SU-DHL-6 (cell line): Measurements from ENCODE around the gene ECE2.

Experiments
- H2AFZ ChIP-seq: fragments of 200-600 bp; sonication (generic); 2 replicates; pipeline ENCODE4 v1.6.1; 2014; ENCODE audit warnings: low read depth, mild to moderate bottlenecking, moderate library complexity, mixed read lengths, antibody characterized with exemption, low read length; ENCODE audit not compliant: severe bottlenecking
- H3F3A ChIP-seq: fragments of 200-600 bp; shearing (Covaris generic); 2 replicates; pipeline ENCODE4 v1.6.0; 2016; ENCODE audit warnings: antibody characterized with exemption, mild to moderate bottlenecking; ENCODE audit not compliant: insufficient read depth
- H3K27ac ChIP-seq: fragments of 200-600 bp; sonication (generic); 2 replicates; pipeline ENCODE4 v1.5.1; 2016; ENCODE audit warnings: low read depth, mild to moderate bottlenecking, low read length, moderate library complexity, mixed read lengths
- H3K27me3 ChIP-seq: fragments of 200-600 bp; sonication (generic), shearing (Covaris generic); 2 replicates; pipeline ENCODE4 v1.6.0; 2014; ENCODE audit warnings: mild to moderate bottlenecking, low read length
- H3K36me3 ChIP-seq: fragments of 200-600 bp; sonication (generic); 2 replicates; pipeline ENCODE4 v1.6.1; 2014; ENCODE audit warnings: mild to moderate bottlenecking, low read length, mixed read lengths
- H3K4me2 ChIP-seq: fragments of 300-600, 200-600 bp; shearing (Covaris generic), sonication (generic); 2 replicates; pipeline ENCODE4 v1.6.0; 2014; ENCODE audit warnings: low read length, low read depth, mild to moderate bottlenecking; ENCODE audit not compliant: poor library complexity, severe bottlenecking
- H3K4me3 ChIP-seq: fragments of 200-600 bp; sonication (generic); 2 replicates; pipeline ENCODE4 v1.5.1; 2014; ENCODE audit warnings: antibody characterized with exemption, low read length, mild to moderate bottlenecking, mixed read lengths; ENCODE audit not compliant: insufficient read depth, poor library complexity, severe bottlenecking
- H3K79me2 ChIP-seq: fragments of 200-600 bp; sonication (generic); 2 replicates; pipeline ENCODE4 v1.6.1; 2014; ENCODE audit warnings: mild to moderate bottlenecking, low read length, moderate library complexity; ENCODE audit not compliant: insufficient read depth
- H3K9ac ChIP-seq: fragments of 200-600 bp; sonication (generic); 2 replicates; pipeline ENCODE4 v1.7.0; 2014; ENCODE audit warnings: mild to moderate bottlenecking, low read length
- H3K9me2 ChIP-seq: fragments of 200-600 bp; sonication (generic); replicated peaks from 2 replicates; pipeline ENCODE4 v1.6.1; 2014; ENCODE audit warnings: low read length; ENCODE audit not compliant: insufficient read depth
- H3K9me3 ChIP-seq: fragments of 200-600 bp; sonication (generic); 2 replicates; pipeline ENCODE4 v1.6.1; 2014; ENCODE audit warnings: low read length, mixed read lengths; ENCODE audit not compliant: insufficient read depth
- H4K20me1 ChIP-seq: fragments of 200-600 bp; sonication (generic); 2 replicates; pipeline ENCODE4 v1.6.1; 2014; ENCODE audit warnings: low read depth, mild to moderate bottlenecking, antibody characterized with exemption, low read length, moderate library complexity, mixed read lengths
- CTCF ChIP-seq: fragments of 200-600 bp; sonication (generic); IDR thresholded peaks from one replicate; pipeline ENCODE4 v1.5.1; 2017; ENCODE audit warnings: antibody characterized with exemption, mild to moderate bottlenecking, low read length, moderate library complexity; ENCODE audit not compliant: insufficient read depth, poor library complexity, severe bottlenecking
- EZH2phosphoT487 ChIP-seq: fragments of 200-600 bp; sonication (generic), shearing (Covaris generic); conservative IDR thresholded peaks from 2 replicates; pipeline ENCODE4 v1.6.1; 2018; ENCODE audit warnings: mild to moderate bottlenecking, antibody characterized with exemption, low read length, moderate library complexity, mixed read lengths

Gene ECE2

DNA sequence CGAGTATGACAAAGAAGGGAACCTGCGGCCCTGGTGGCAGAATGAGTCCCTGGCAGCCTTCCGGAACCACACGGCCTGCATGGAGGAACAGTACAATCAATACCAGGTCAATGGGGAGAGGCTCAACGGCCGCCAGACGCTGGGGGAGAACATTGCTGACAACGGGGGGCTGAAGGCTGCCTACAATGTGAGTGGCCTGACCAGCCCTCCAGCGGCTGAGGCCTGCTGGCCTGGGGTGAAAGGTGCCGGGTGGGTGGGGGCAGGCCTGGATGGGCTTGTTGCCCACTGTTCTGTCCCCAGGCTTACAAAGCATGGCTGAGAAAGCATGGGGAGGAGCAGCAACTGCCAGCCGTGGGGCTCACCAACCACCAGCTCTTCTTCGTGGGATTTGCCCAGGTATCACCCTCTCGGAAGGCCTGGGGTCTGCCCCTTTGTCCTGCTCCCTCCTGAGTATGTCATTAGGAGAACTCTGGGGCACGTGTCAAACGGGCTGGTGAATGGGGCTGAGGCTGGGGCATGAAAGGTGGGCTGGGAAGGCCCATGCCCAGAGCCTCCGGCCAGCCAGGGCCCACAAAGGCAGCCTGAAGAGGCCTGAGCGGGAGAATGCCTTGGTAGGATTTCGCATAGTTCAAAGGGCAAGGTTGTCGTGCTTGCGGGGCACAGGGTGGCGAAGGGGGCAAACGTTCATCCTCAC lies 15.4 kb downstream of the ECE2 start:
- Histone ChIP-seq H3K36me3 (no peaks in the 10 kb centered on the region), H2AFZ (no peak overlapping the region), H3K27me3 (no peaks in the 10 kb centered on the region), H3K4me2 (no peak overlapping the region), H3K9ac (no peak overlapping the region), H3K27ac (no peak overlapping the region), H3K79me2 (no peaks in the 10 kb centered on the region), H3K9me2 (no peaks in the 10 kb centered on the region), H4K20me1 (no peaks in the 10 kb centered on the region), H3K9me3 (no peaks in the 10 kb centered on the region), H3K4me3 (no peak overlapping the region), H3F3A (no peaks in the 10 kb centered on the region)
- no peak for TF ChIP-seq EZH2phosphoT487
- no peak for TF ChIP-seq CTCF

GRCh38 chr3:184291738-184292445 lies 16.1 kb downstream of the ECE2 start:
- Histone ChIP-seq H4K20me1 (no peaks in the 10 kb centered on the region), H3K4me2 (no peak overlapping the region), H3K9ac (no peak overlapping the region), H2AFZ (no peak overlapping the region), H3F3A (no peaks in the 10 kb centered on the region), H3K36me3 (no peaks in the 10 kb centered on the region), H3K27me3 (no peaks in the 10 kb centered on the region), H3K79me2 (no peaks in the 10 kb centered on the region), H3K9me2 (no peaks in the 10 kb centered on the region), H3K9me3 (no peaks in the 10 kb centered on the region), H3K27ac (no peak overlapping the region), H3K4me3 (no peak overlapping the region)
- no peak for TF ChIP-seq EZH2phosphoT487
- TF ChIP-seq CTCF = no peak

DNA sequence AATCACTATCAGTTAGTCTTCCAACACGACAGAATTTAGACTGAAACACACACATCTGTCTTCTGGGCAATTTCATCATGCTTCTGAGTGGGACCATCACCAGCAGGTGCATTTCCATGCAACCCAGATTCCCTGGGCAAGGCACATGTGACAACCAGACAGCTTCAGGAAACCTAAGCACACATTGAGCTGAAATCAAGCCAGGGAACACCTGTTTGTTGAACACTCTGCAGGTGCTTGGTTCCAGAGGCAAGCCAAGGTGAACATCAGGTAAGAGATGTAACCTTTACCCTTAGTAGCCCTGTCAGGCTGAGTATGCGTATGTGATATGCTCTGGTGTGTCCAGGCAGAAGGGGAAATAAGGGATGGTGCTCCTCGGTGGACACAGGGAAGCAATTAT lies 19.9 kb downstream of the ECE2 start:
- no peaks in the 10 kb centered on the region for H3F3A ChIP-seq
- H3K9me2 ChIP-seq = no peaks in the 10 kb centered on the region
- TF ChIP-seq CTCF = no peak
- TF ChIP-seq EZH2phosphoT487 = no peak
- H3K27ac ChIP-seq = no peak overlapping the region
- H4K20me1 ChIP-seq = no peaks in the 10 kb centered on the region
- peaks cover 7% of the 10 kb centered on the region; the same call in 1 of the 2 replicates for H3K36me3 ChIP-seq
- H3K9me3 ChIP-seq = no peaks in the 10 kb centered on the region
- no peak overlapping the region for H3K9ac ChIP-seq
- no peak overlapping the region for H3K4me2 ChIP-seq
- no peak overlapping the region for H3K4me3 ChIP-seq
- no peak overlapping the region for H2AFZ ChIP-seq
- peaks cover 15% of the 10 kb centered on the region for H3K79me2 ChIP-seq
- H3K27me3 ChIP-seq = no peaks in the 10 kb centered on the region
